Activated CD8-positive, alpha-beta memory T cell treated with anti-CD3 and anti-CD28 coated beads, Interleukin-2, amount 10 ng/mL, durations not matched to agents 7 days and 5 days (primary cell): ENCODE measurements around the gene SLC2A4. TPM values are rescaled to one million over a fixed set of nuclear protein-coding genes. Genes with fewer than 3 reads are reported as not detected.
"Not testable (repeated sequence)": the region's sequence is repeated elsewhere in the genome, so short reads cannot be mapped to it uniquely, and the experiment has no call there.

Source experiments
- ATAC-seq: fragments of 150-1000 bp; cut with Tn5 transposase; one replicate; pipeline ENCODE4 v1.10.0; 2021; ENCODE audit warnings: moderate library complexity
- CTCF ChIA-PET: fragments of 350-600 bp; sonication (Branson Sonifier 250); formaldehyde crosslinking; loops from one replicate; lab custom pipeline; 2021; ENCODE audit warnings: antibody characterized with exemption; lab: Charles Lee
- DNase-seq: peaks from one replicate; pipeline ENCODE4 v3.0.0-alpha.2; 2020
- H3K27ac Mint-ChIP-seq: one replicate; pipeline ENCODE4 v1.8.0; 2021; ENCODE audit warnings: mild to moderate bottlenecking, mixed read lengths
- H3K27me3 Mint-ChIP-seq: one replicate; pipeline ENCODE4 v1.8.0; 2021; ENCODE audit warnings: mixed read lengths
- H3K36me3 Mint-ChIP-seq: one replicate; pipeline ENCODE4 v1.8.0; 2021; ENCODE audit warnings: mild to moderate bottlenecking, mixed read lengths
- H3K4me1 Mint-ChIP-seq: one replicate; pipeline ENCODE4 v1.8.0; 2021; ENCODE audit warnings: mixed read lengths
- H3K4me3 Mint-ChIP-seq: one replicate; pipeline ENCODE4 v1.8.0; 2021; ENCODE audit warnings: mild to moderate bottlenecking, moderate library complexity, mixed read lengths
- H3K9me3 Mint-ChIP-seq: one replicate; pipeline ENCODE4 v1.8.0; 2022; ENCODE audit warnings: low read depth, mixed read lengths
- total RNA-seq, 2 experiments: library from RNA; stranded (reverse); gene quantifications; one replicate each; pipeline ENCODE4 v1.2.3, GENCODE V29; 2021

Gene SLC2A4
- total RNA-seq, 2 experiments from 2014 or later: not detected

- Mint-ChIP-seq H3K27ac (peak within 1 kb of the TSS; percentile 97), H3K9me3 (no peaks in the 10 kb centered on the region), H3K36me3 (peaks cover 3% of the 10 kb centered on the region), H3K4me3 (peak within 1 kb of the TSS; percentile 96), H3K4me1 (peaks cover 38% of the 10 kb centered on the region), H3K27me3 (no peaks in the 10 kb centered on the region)
- no peak for DNase-seq
- CTCF ChIA-PET: interaction anchor here (0.9 to 2.6 kb wide), 14 partner anchors 8 to 184 kb away, joined by 3 to 22 read pairs (median 6); partner anchors contain the start of genes ACAP1, GPS2 and TMEM95
- ATAC-seq: peak; percentile 9
These were observed 47.4 kb downstream of the SLC2A4 start, which contains the start of gene NEURL4 for GRCh38 chr17:7328840-7329373. NEURL4 (minus strand) TSS chr17:7329335; CDS start chr17:7329312, 23 bp downstream.

GRCh38 chr17:7329374-7329996 is 48.0 kb downstream of the SLC2A4 start:
- H3K9me3 Mint-ChIP-seq: no peaks in the 10 kb centered on the region
- H3K27me3 Mint-ChIP-seq: no peaks in the 10 kb centered on the region
- DNase-seq (peak; percentile 99), ATAC-seq (peak; percentile 64)
- peak overlapping the region; percentile 97 for H3K27ac Mint-ChIP-seq
- peaks cover 3% of the 10 kb centered on the region for H3K36me3 Mint-ChIP-seq
- H3K4me1 Mint-ChIP-seq: peaks cover 33% of the 10 kb centered on the region
- H3K4me3 Mint-ChIP-seq: peak overlapping the region; percentile 96
- CTCF ChIA-PET: interaction anchor here (0.9 to 2.5 kb wide), 19 partner anchors 9 to 285 kb away, joined by 3 to 22 read pairs (median 5); partner anchors contain the start of genes FXR2, GABARAP, GPS2 and TMEM256

- Mint-ChIP-seq H3K27me3 (no peaks in the 10 kb centered on the region), H3K4me1 (peaks cover 33% of the 10 kb centered on the region), H3K36me3 (peaks cover 2% of the 10 kb centered on the region), H3K9me3 (no peaks in the 10 kb centered on the region), H3K27ac (peak overlapping the region; percentile 97), H3K4me3 (peak overlapping the region; percentile 96)
- CTCF ChIA-PET: interaction anchor here (0.9 to 2.5 kb wide), 18 partner anchors 10 to 285 kb away, joined by 3 to 22 read pairs (median 4); partner anchors contain the start of genes FXR2, GABARAP, TMEM256 and TMEM95
- DNase-seq: peak; percentile 90
- peak; percentile 80 for ATAC-seq
These were observed 48.6 kb downstream of the SLC2A4 start for GRCh38 chr17:7329997-7330637.

- CTCF ChIA-PET: interaction anchor here (1.3 to 2.5 kb wide), 6 partner anchors 10 to 73 kb away, joined by 6 to 22 read pairs (median 10); partner anchors contain the start of genes TMEM256 and TMEM95
- peaks cover 38% of the 10 kb centered on the region for H3K4me1 Mint-ChIP-seq
These were observed 49.1 kb downstream of the SLC2A4 start for GRCh38 chr17:7330638-7331015.

GRCh38 chr17:7332111-7332510 is 50.6 kb downstream of the SLC2A4 start:
- CTCF ChIA-PET: interaction anchor here (0.6 kb wide), 1 partner anchor 104 kb away, joined by 3 read pairs; no protein-coding TSS in a partner anchor
- Mint-ChIP-seq H3K27me3 (no peaks in the 10 kb centered on the region), H3K36me3 (peaks cover 3% of the 10 kb centered on the region), H3K4me1 (peaks cover 45% of the 10 kb centered on the region), H3K27ac (peak overlapping the region; percentile 77), H3K4me3 (peak overlapping the region; percentile 54), H3K9me3 (no peaks in the 10 kb centered on the region)
- DNase-seq (no peak), ATAC-seq (no peak)

More at GRCh38 chr17:7330638-7331015, 49.1 kb downstream of the SLC2A4 start:
- ATAC-seq (no peak), DNase-seq (no peak)
- H3K4me3 Mint-ChIP-seq: peak overlapping the region; percentile 96
- no peaks in the 10 kb centered on the region for H3K27me3 Mint-ChIP-seq
- H3K9me3 Mint-ChIP-seq: no peaks in the 10 kb centered on the region
- H3K36me3 Mint-ChIP-seq: peaks cover 2% of the 10 kb centered on the region
- peak overlapping the region; percentile 97 for H3K27ac Mint-ChIP-seq

- not testable (repeated sequence) for H3K27me3 Mint-ChIP-seq, H3K36me3 Mint-ChIP-seq, H3K9me3 Mint-ChIP-seq, ATAC-seq
- H3K4me3 Mint-ChIP-seq: peak overlapping the region; percentile 54
- peaks cover 47% of the 10 kb centered on the region for H3K4me1 Mint-ChIP-seq
- peak overlapping the region; percentile 77 for H3K27ac Mint-ChIP-seq
- CTCF ChIA-PET: interaction anchor here (0.6 kb wide), 1 partner anchor 104 kb away, joined by 3 read pairs; no protein-coding TSS in a partner anchor
- DNase-seq: peak; percentile 73
These were observed 51.1 kb downstream of the SLC2A4 start for GRCh38 chr17:7332600-7333069.

- Mint-ChIP-seq H3K9me3 (no peaks in the 10 kb centered on the region), H3K27me3 (no peaks in the 10 kb centered on the region), H3K27ac (peak overlapping the region; percentile 96), H3K36me3 (peaks cover 19% of the 10 kb centered on the region), H3K4me3 (peak overlapping the region; percentile 93), H3K4me1 (peaks cover 46% of the 10 kb centered on the region)
- ATAC-seq: no peak
- no peak for DNase-seq
- CTCF ChIA-PET: interaction anchor here (1.5 to 6.4 kb wide), 8 partner anchors 10 to 101 kb away, joined by 4 to 61 read pairs (median 14); partner anchors contain the start of genes GPS2, KCTD11, TMEM102 and TMEM95
These were observed 53.5 kb downstream of the SLC2A4 start for GRCh38 chr17:7334938-7335538.

GRCh38 chr17:7335765-7336164 is 54.2 kb downstream of the SLC2A4 start:
- Mint-ChIP-seq H3K4me3 (peak overlapping the region; percentile 93), H3K4me1 (peaks cover 48% of the 10 kb centered on the region), H3K36me3 (peaks cover 23% of the 10 kb centered on the region), H3K27ac (peak overlapping the region; percentile 96)
- not testable (repeated sequence) for DNase-seq, ATAC-seq, H3K9me3 Mint-ChIP-seq, H3K27me3 Mint-ChIP-seq
- CTCF ChIA-PET: interaction anchor here (0.6 to 6.4 kb wide), 19 partner anchors 10 to 804 kb away, joined by 3 to 61 read pairs (median 5); partner anchors contain the start of genes CHRNB1, GPS2, KCTD11 and SLC2A4

- peaks cover 48% of the 10 kb centered on the region for H3K4me1 Mint-ChIP-seq
- DNase-seq: peak; percentile 96
- H3K4me3 Mint-ChIP-seq: peak within 1 kb of the TSS; percentile 93
- H3K9me3 Mint-ChIP-seq: no peaks in the 10 kb centered on the region
- peak; percentile 95 for ATAC-seq
- peak within 1 kb of the TSS; percentile 96 for H3K27ac Mint-ChIP-seq
- H3K36me3 Mint-ChIP-seq: peaks cover 27% of the 10 kb centered on the region
- CTCF ChIA-PET: interaction anchor here (0.6 to 6.4 kb wide), 26 partner anchors 8 to 803 kb away, joined by 3 to 61 read pairs (median 4); partner anchors contain the start of genes CHRNB1, FXR2, GPS2 and KCTD11
- no peaks in the 10 kb centered on the region for H3K27me3 Mint-ChIP-seq
These were observed 55.0 kb downstream of the SLC2A4 start, which contains the start of gene ACAP1 for GRCh38 chr17:7336240-7337175. ACAP1 (plus strand) TSS chr17:7336529; CDS start chr17:7336735, 206 bp downstream.

GRCh38 chr17:7337600-7337999 is 56.1 kb downstream of the SLC2A4 start:
- Mint-ChIP-seq H3K4me1 (peaks cover 45% of the 10 kb centered on the region), H3K27ac (peak overlapping the region; percentile 96), H3K4me3 (peak overlapping the region; percentile 93), H3K36me3 (peaks cover 34% of the 10 kb centered on the region)
- not testable (repeated sequence) for DNase-seq, H3K9me3 Mint-ChIP-seq, H3K27me3 Mint-ChIP-seq, ATAC-seq
- CTCF ChIA-PET: interaction anchor here (1.0 to 6.4 kb wide), 16 partner anchors 9 to 350 kb away, joined by 3 to 61 read pairs (median 6); partner anchors contain the start of genes GPS2, KCTD11, NEURL4 and SLC2A4
